ENCODE measurements around the gene TENM4. TPM values are rescaled to one million over a fixed set of nuclear protein-coding genes. Genes with fewer than 3 reads are reported as not detected.

TENM4 gene
- total and polyA plus RNA-seq, 10 of the 15 experiments (the other 5 are each of a cell fraction or from before 2014, with no cell fraction given), result 0.03 to 0.12 (median 0.06) TPM; not detected in 7

- no peaks in the 10 kb centered on the region for H4K20me1 ChIP-seq (ENCODE audit: control insufficient read depth, insufficient read depth)
- in situ Hi-C loops (cut with MboI) (no loop called here), intact Hi-C loops (cut with micrococcal nuclease; ENCODE audit: unreplicated experiment) (loop anchor here (1.0 kb wide), 2 partner anchors 302 to 455 kb away; no protein-coding TSS in a partner anchor)
- no peak overlapping the region for H2AFZ ChIP-seq (ENCODE audit: control insufficient read depth, low read depth, low read length)
- ChIA-PET SMC1A (ENCODE audit: uncharacterized antibody, unreplicated experiment) (interaction anchor here (0.7 to 3.7 kb wide), 15 partner anchors 9 to 455 kb away, joined by 3 to 20 read pairs (median 4); no protein-coding TSS in a partner anchor), CTCF (interaction anchor here (0.6 to 6.3 kb wide), 45 partner anchors 9 to 455 kb away, joined by 3 to 110 read pairs (median 4); no protein-coding TSS in a partner anchor), RAD21 (ENCODE audit: unreplicated experiment) (interaction anchor here (0.6 to 4.6 kb wide), 23 partner anchors 9 to 454 kb away, joined by 3 to 40 read pairs (median 3); no protein-coding TSS in a partner anchor), POLR2A (no interaction called here)
- no peak overlapping the region for H3K4me2 ChIP-seq (ENCODE audit: control insufficient read depth, insufficient read depth)
- no peak overlapping the region for H3K4me3 ChIP-seq
- no peak overlapping the region for H3K9ac ChIP-seq (ENCODE audit: control insufficient read depth, insufficient read depth, low read length)
- H3K9me3 ChIP-seq (replicated peaks; ENCODE audit: control insufficient read depth, insufficient read depth, low read length), result no peaks in the 10 kb centered on the region
- TF ChIP-seq SMC3 (IDR thresholded peaks at IDR 0.05; ENCODE audit: borderline replicate concordance, low read length) (peak; percentile 66; the same call in 1 of the 2 replicates), YBX1 (IDR thresholded peaks at IDR 0.05) (no peak), RAD21 (IDR thresholded peaks at IDR 0.05; ENCODE audit: insufficient read depth, low read depth, low read length) (peak; percentile 75), EGR1 (IDR thresholded peaks at IDR 0.05; ENCODE audit: borderline replicate concordance in 1 of 2, low read depth in 2 of 2, low read length in 2 of 2) (0 out of 3 replicates have a peak, but pooled peaks of 1 of the 2 experiments have one; percentile 16), RFX5 (IDR thresholded peaks at IDR 0.05; ENCODE audit: low read depth, low read length) (no peak), CTCF (IDR thresholded peaks at IDR 0.05 in 2 of 3, conservative IDR thresholded peaks at IDR 0.05 in 1 of 3; ENCODE audit: control insufficient read depth in 2 of 3, extremely low read depth in 1 of 3, insufficient read depth in 1 of 3, low read depth in 3 of 3, low read length in 3 of 3) (peak; percentile 67 to 78 (median 77))
- no peaks in the 10 kb centered on the region; a peak in 1 of 4 replicates for H3K27me3 ChIP-seq (replicated peaks in 1 of 2; ENCODE audit: control insufficient read depth in 2 of 2, insufficient read depth in 2 of 2, low read length in 1 of 2)
- no peak for DNase-seq (ENCODE audit: low read depth, low spot score)
- no TSS peak for BruUV-seq (replicated peaks)
- peak; percentile 89 for FAIRE-seq
- no peak overlapping the region for H3K27ac ChIP-seq (ENCODE audit: control insufficient read depth, insufficient read depth)
- no peaks in the 10 kb centered on the region for H3K4me1 ChIP-seq (ENCODE audit: control insufficient read depth, insufficient read depth, low read length)
- H3K36me3 ChIP-seq (ENCODE audit: control insufficient read depth in 2 of 2, insufficient read depth in 2 of 2, low read length in 1 of 2), result no peaks in the 10 kb centered on the region
- ATAC-seq, result peak; percentile 96
- no peaks in the 10 kb centered on the region for H3K79me2 ChIP-seq (ENCODE audit: control insufficient read depth, insufficient read depth, low read length)
- WGBS (ENCODE audit: insufficient coverage, insufficient replicate concordance, low lambda C conversion rate, missing lambda C conversion rate), result under 1% methylated on average over 9 of the region's 9 CpGs
Observed at GRCh38 chr11:79100093-79100910, 340.5 kb downstream of the TENM4 start.
